Fibroblast of skin of scalp (primary cell): ENCODE measurements around the gene CPS1.

ENCODE experiments used
- DNase-seq: peaks from one replicate; pipeline ENCODE4 v3.0.0-alpha.2; 2013

Gene CPS1

DNA sequence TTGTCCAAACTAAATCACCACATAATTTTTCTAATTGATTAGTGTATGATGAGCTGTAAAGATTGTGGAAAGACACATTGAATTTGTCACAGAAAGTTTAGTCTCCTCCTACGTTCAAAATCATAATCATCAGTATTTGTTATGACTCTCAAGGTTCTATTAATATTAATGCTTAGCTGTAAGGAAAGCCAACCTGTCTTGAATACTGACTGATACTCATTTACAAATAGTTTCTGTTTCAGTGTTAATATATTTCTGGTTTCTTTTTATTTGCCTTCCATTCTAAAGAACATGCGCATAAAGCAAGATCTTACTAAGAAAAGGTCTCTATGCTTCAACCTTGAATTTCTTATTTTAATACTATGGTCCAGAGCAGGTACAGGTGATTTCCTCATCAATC lies 55.1 kb downstream of the CPS1 start:
- no peak for DNase-seq

DNA sequence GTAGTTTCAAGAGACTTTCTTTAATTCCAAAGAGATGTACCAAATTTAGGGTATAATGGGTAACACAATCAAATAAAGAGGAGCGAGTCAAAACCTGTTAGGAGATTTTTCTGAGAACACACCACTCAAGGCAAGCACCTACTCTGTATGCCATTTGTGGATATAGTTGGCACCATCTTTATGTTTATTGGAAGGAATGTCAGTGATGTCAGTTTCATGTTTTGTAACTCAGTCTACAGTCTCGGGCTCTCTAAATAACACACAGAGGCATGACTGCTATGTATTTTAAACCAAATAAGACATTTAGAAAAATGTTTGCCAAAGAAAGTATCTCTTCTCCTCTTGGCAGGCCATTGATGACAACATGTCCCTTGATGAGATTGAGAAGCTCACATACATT lies 59.7 kb downstream of the CPS1 start:
- no peak for DNase-seq

GRCh38 chr2:210617318-210617717 lies 60.9 kb downstream of the CPS1 start:
- no peak for DNase-seq

DNA sequence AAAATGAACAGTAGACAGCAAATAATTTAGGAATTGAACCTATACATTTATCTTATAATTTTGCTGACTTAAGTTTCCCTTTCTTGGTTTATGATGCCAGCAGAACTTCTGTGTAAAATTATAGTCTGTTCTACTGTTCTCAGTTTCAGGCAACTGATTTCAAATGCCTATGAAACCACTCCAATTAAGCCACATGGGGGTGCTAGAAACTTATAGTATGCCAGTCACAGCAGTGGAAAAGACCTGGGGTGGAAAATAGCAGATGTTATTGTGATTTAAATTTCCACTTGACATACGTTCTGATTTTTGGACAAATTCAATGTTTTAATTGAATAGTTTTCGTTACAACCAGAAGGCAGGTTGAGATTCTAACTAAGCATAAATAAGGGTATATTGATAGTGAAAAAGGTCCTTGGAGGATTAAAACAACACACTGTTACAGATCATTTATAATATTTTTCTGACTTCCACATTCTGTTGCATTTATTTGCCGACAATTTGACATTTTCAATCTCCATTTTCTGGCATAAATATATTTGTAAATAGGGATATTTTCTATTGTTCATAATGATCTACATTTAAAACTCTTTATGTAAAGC lies 61.4 kb downstream of the CPS1 start:
- peak; percentile 27 for DNase-seq

DNA sequence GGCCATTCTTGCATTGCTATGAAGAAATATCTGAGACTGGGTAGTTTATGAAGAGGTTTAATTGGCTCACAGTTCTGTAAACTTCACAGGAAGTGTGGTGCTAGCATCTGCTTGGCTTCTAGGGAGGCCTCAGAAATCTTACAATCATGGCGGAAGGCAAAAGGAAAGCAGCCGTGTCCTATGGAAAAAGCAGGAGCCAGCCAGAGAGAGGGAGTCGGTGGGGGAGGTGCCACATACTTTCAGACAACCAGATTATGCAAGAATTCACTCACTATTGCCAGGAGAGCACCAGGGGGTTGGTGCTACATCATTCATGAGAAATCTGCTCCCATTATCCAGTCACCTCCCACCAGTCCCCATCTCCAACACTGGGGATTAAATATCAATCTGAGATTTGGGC lies 64.1 kb downstream of the CPS1 start:
- DNase-seq: peak; percentile 5

GRCh38 chr2:210623506-210623905 lies 67.1 kb downstream of the CPS1 start:
- no peak for DNase-seq

DNA sequence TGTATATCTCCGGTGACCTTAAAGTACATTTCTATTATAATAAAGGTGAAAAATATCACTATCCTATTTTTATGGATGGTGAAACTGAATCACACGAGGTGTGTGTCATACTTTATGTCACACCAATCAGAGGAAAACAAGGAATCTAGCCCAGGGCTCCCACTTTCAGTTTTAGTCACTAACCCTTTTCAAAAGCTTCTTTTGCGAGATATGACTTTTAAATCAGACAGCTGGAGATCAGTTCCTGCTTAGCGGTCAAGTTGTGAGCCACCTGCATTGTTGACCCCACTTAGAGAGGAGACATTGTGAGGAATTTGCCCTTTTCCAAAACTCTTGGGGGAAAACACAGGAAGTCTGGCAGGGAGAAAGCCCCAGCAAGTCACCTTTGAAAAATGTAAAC lies 70.5 kb downstream of the CPS1 start:
- peak; percentile 0 for DNase-seq

- no peak for DNase-seq
These were observed 74.6 kb downstream of the CPS1 start for GRCh38 chr2:210630873-210631560.

GRCh38 chr2:210633699-210634098 lies 77.3 kb downstream of the CPS1 start:
- no peak for DNase-seq

GRCh38 chr2:210635257-210635656 lies 78.9 kb downstream of the CPS1 start:
- peak; percentile 0 for DNase-seq

DNA sequence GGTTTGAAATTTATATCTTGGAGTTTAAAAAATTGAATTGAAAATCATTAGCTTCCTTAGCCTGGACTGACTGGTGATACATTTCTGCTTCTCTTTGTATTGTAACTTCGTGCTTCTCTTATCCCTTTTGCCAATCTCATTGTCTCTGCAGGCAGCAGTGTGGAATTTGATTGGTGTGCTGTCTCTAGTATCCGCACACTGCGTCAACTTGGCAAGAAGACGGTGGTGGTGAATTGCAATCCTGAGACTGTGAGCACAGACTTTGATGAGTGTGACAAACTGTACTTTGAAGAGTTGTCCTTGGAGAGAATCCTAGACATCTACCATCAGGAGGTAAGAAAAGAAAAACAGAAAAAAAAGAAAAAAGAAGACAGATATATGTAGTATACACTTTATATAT lies 85.9 kb downstream of the CPS1 start:
- DNase-seq: no peak

GRCh38 chr2:210647151-210647550 lies 90.8 kb downstream of the CPS1 start:
- no peak for DNase-seq

- DNase-seq: no peak
These were observed 97.7 kb downstream of the CPS1 start for GRCh38 chr2:210654091-210654490.

- no peak for DNase-seq
These were observed 99.0 kb downstream of the CPS1 start for GRCh38 chr2:210655229-210655975.

- DNase-seq: no peak
These were observed 101.5 kb downstream of the CPS1 start for GRCh38 chr2:210657874-210658273.

GRCh38 chr2:210660751-210661150 lies 104.4 kb downstream of the CPS1 start:
- no peak for DNase-seq

GRCh38 chr2:210662560-210662959 lies 106.2 kb downstream of the CPS1 start:
- DNase-seq: no peak

DNA sequence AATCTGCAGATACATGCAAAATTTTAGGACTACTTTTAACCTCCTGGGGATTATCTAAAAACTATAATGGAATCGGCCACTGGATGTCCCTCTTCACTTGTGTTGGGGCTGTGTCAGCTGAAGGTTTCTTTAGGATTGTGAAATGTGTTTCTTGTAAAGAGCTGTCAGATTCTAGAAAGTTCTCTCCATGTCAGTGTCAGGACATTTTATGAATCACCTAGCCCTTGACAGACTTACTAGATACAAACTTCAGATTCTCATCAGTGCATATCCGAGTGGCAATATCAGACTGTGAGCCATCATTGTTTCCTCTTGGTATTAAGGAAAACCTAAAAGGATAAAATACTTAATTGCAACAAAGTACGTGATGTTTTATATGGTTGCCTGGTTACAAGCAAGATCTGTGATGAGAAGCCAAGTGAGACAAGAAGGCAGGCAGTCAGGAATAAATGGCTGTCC lies 107.3 kb downstream of the CPS1 start:
- DNase-seq: no peak

- DNase-seq: no peak
These were observed 111.3 kb downstream of the CPS1 start for GRCh38 chr2:210667711-210668110.

DNA sequence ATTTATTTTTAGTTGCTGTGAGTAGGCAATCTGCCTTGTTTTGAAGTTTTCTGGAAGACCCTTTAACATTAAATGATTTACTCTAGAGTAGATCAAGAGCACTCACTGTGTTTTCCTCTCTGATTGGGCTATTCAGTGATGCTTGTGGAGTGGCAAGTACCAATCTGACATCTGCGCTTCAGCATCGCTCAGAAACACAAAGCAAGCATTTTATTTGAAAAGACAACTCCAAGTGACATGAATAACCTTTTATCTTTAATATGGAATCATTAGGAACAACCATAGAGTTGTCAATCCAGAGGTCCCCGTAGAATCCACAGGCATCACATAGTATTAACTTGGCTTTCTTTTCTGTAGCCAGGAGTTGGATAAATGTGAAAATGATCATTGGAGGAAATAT lies 114.7 kb downstream of the CPS1 start:
- DNase-seq: no peak

- DNase-seq: no peak
These were observed 116.7 kb downstream of the CPS1 start for GRCh38 chr2:210673117-210673516.

DNA sequence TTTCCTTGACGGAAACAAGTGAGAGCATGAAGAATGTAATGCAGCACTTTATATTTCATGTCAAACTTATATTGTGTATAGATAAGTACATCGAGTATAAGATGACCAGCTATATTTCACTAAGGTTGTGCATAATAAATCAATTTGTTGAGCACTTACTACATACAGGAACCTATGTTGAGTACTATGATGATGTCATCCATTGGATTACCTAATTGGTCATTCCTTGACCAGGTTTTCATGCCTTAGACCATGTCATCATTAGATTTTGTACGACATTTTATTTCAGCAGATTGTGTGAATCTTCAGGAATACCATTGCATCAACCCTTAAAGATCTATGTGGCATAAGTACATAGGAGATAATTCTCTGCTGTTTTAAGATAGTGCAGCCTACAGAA lies 119.7 kb downstream of the CPS1 start:
- DNase-seq: no peak

GRCh38 chr2:210681491-210681890 lies 125.1 kb downstream of the CPS1 start:
- no peak for DNase-seq

GRCh38 chr2:210686401-210686800 lies 130.0 kb downstream of the CPS1 start:
- DNase-seq: no peak
